GM21723 (cell line): ENCODE data around the gene PFN1.

Experiments
- ATAC-seq: cut with Tn5 transposase; IDR thresholded peaks from one replicate; pipeline ENCODE4 v1.9.1; 2021; ENCODE audit warnings: mild to moderate bottlenecking, moderate library complexity; ENCODE audit not compliant: unreplicated experiment

The PFN1 gene

DNA sequence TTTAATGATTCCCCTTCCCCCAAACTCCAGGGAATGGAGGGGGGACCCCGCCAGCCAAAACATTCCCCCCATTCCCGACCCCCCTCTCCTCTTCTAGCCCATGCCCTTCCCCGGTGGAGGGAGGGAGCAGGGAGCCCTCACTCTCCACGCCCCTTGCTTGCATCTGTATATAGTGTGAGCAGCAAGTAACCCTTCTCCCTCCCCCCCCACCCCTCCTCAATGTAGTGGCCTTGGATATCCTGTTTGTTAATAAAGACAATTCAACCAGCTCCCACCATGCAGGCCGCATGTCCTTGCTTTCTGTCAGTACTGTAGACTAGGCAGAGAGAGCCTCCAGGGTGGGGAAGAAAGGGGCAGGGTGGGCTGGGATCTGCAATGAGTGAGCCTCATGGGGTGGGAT is 50.5 kb downstream of the PFN1 start:
- no peak for ATAC-seq

- no peak for ATAC-seq
Observed at GRCh38 chr17:4897198-4897687, 51.1 kb downstream of the PFN1 start.

DNA sequence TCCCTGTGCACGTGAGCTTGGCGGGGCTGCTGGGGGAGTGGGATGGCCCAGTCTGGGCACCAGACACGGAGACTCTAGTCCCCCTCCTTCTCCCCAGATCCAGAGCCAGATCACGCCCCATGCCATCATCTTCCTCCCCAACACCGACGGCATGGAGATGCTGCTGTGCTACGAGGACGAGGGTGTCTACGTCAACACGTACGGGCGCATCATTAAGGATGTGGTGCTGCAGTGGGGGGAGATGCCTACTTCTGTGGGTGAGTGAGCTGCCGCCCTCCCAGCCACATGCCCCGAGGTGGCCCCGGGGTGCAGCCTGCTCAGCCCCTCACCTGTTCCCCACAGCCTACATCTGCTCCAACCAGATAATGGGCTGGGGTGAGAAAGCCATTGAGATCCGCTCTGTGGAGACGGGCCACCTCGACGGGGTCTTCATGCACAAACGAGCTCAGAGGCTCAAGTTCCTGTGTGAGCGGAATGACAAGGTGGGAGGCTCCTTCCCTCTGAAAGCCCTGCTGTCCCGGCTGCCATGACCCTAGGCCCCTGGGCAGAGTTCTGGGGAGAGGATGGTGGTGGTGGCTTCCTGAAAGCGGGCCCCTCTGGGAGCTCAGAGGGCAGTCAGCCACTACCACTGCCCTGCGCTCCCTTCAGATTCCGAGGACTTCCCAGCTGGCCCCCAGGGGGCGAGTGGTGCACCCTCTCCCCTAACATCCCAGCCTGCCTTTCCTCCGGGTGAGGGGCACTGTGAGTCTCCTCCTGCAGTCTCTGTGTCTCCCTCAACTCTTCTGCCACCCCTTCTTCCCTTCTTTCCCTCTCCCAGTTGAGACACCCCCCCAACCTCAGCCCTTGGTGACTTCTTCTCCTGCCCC is 51.8 kb downstream of the PFN1 start:
- ATAC-seq = no peak

GRCh38 chr17:4895657-4896331 is 52.5 kb downstream of the PFN1 start:
- ATAC-seq = no peak
